Gastroesophageal sphincter (tissue), 3 donors: ENCODE results near the gene SLC2A11.

Source experiments
- CTCF ChIP-seq, 4 experiments: fragments of 200-600 bp in 2 of 4; fragments of 450-650 bp in 2 of 4; sonication (generic) in 1 of 4; IDR thresholded peaks; one replicate each; pipeline ENCODE4 v1.5.1; 2017 to 2019; ENCODE audit warnings: antibody characterized with exemption in 4 of 4, mild to moderate bottlenecking in 2 of 4, moderate library complexity in 2 of 4
- EP300 ChIP-seq: sonication (generic); formaldehyde crosslinking; IDR thresholded peaks from one replicate; pipeline ENCODE4 v1.6.1; 2017; ENCODE audit warnings: antibody characterized with exemption, mild to moderate bottlenecking
- POLR2A ChIP-seq, 2 donors: fragments of 450-650 bp; IDR thresholded peaks; one replicate each; pipeline ENCODE4 v1.6.1; 2017; ENCODE audit warnings: antibody characterized with exemption in 2 of 2, mild to moderate bottlenecking in 2 of 2, moderate library complexity in 1 of 2
- POLR2AphosphoS5 ChIP-seq: sonication (generic); formaldehyde crosslinking; IDR thresholded peaks from one replicate; pipeline ENCODE4 v1.6.1; 2017; ENCODE audit warnings: antibody characterized with exemption

DNA sequence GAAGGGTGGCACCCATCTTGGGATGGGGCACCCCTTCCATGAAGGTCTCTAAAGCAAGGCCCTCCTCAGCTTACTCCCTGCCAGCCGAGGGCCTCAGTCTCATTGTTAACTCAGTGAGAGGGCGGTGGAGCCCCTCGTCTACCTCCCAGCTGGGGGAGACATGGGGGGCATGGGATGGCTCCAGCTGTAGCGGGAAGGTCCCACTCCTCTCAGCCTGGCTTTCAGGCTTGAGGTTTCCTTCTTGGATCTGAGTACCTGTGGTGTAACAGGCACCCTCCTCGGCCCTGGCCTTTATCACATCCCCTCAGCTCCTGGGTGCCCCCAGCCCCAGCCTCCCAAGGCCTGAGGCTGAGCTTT lies 38.5 kb downstream of the SLC2A11 start:
- TF ChIP-seq POLR2AphosphoS5 (no peak), CTCF (IDR thresholded peaks at IDR 0.05) (no peak), POLR2A (IDR thresholded peaks at IDR 0.05) (no peak), EP300 (no peak)
